H1 (cell line): ENCODE results near the gene RGS14. TPM values are rescaled to one million over a fixed set of nuclear protein-coding genes. Genes with fewer than 3 reads are reported as not detected.

Source experiments
- CTCF ChIA-PET: fragments of 300-600 bp; sonication (Branson Sonifier 250); formaldehyde crosslinking; loops from one replicate; lab custom pipeline; 2021; ENCODE audit not compliant: partially characterized antibody; lab: Charles Lee
- POLR2A ChIA-PET: fragments of 300-600 bp; sonication (Branson Sonifier 250); formaldehyde crosslinking; loops from one replicate; lab custom pipeline; 2021; ENCODE audit warnings: inconsistent platforms; ENCODE audit not compliant: partially characterized antibody; lab: Charles Lee
- DNase-seq, 2 experiments: peaks; one replicate each; pipeline versions ENCODE4 v3.0.0 to v3.0.0-alpha.2; 2010 to 2022; ENCODE audit warnings: low spot score in 2 of 2, low read depth in 1 of 2, mixed read lengths in 1 of 2
- FAIRE-seq: peaks from 2 replicates; lab custom pipeline; 2011; peaks lifted over from hg19 to GRCh38; lab: Jason Lieb, UNC
- H2AFZ ChIP-seq: 2 replicates; pipeline ENCODE4 v1.8.1; 2012; ENCODE audit warnings: low read length, inconsistent platforms
- H2AK5ac ChIP-seq: 2 replicates; pipeline ENCODE4 v1.6.1; 2013; ENCODE audit warnings: low read depth, low read length
- H2BK120ac ChIP-seq: replicated peaks from 2 replicates; pipeline ENCODE3; 2013; ENCODE audit warnings: low read depth, low read length, inconsistent platforms
- H2BK12ac ChIP-seq: 2 replicates; pipeline ENCODE4 v1.6.1; 2013; ENCODE audit warnings: low read depth, low read length
- H2BK15ac ChIP-seq: 2 replicates; pipeline ENCODE4 v1.6.1; 2013; ENCODE audit warnings: low read length
- H2BK20ac ChIP-seq: 2 replicates; pipeline ENCODE4 v1.6.1; 2013; ENCODE audit warnings: low read length
- H2BK5ac ChIP-seq: 2 replicates; pipeline ENCODE4 v1.6.1; 2013; ENCODE audit warnings: low read depth, low read length
- H3K14ac ChIP-seq: 2 replicates; pipeline ENCODE4 v1.6.1; 2013; ENCODE audit warnings: inconsistent platforms; ENCODE audit not compliant: insufficient read length
- H3K18ac ChIP-seq: 2 replicates; pipeline ENCODE4 v1.6.1; 2013; ENCODE audit warnings: low read length; ENCODE audit errors: extremely low read depth
- H3K23ac ChIP-seq: 2 replicates; pipeline ENCODE4 v1.6.1; 2013; ENCODE audit warnings: inconsistent platforms; ENCODE audit not compliant: insufficient read length
- H3K23me2 ChIP-seq: 2 replicates; pipeline ENCODE4 v1.6.1; 2013; ENCODE audit warnings: low read depth, low read length
- H3K27ac ChIP-seq: 2 replicates; pipeline ENCODE4 v1.6.1; 2011; ENCODE audit warnings: low read depth, low read length, inconsistent platforms
- H3K27me3 ChIP-seq, 4 experiments: replicated peaks in 1 of 4; 1 replicate in 1 of 4; 2 replicates in 3 of 4; pipeline versions ENCODE4 v1.6.1 to v1.8.1; 2011 to 2013; ENCODE audit warnings: low read length in 3 of 4, mild to moderate bottlenecking in 3 of 4, inconsistent platforms in 2 of 4, mixed read lengths in 2 of 4, moderate library complexity in 1 of 4; ENCODE audit not compliant: control insufficient read depth in 3 of 4, insufficient read depth in 3 of 4; ENCODE audit errors: extremely low read depth in 1 of 4
- H3K36me3 ChIP-seq, 4 experiments: 2 replicates each; pipeline versions ENCODE4 v1.6.1 to v1.8.1; 2011 to 2013; ENCODE audit warnings: mild to moderate bottlenecking in 4 of 4, low read length in 3 of 4, moderate library complexity in 2 of 4, control low read depth in 1 of 4, inconsistent platforms in 1 of 4; ENCODE audit not compliant: insufficient read depth in 4 of 4, control insufficient read depth in 2 of 4
- H3K4ac ChIP-seq: replicated peaks from 2 replicates; pipeline ENCODE3; 2013; ENCODE audit warnings: low read length, low read depth, mixed read lengths, inconsistent platforms; ENCODE audit not compliant: insufficient read length
- H3K4me1 ChIP-seq, 4 experiments: replicated peaks in 1 of 4; 1 replicate in 1 of 4; 2 replicates in 3 of 4; pipeline versions ENCODE4 v1.6.1 to v1.8.1; 2011 to 2013; ENCODE audit warnings: low read length in 3 of 4, inconsistent platforms in 2 of 4, mixed read lengths in 1 of 4; ENCODE audit not compliant: insufficient read depth in 4 of 4, control insufficient read depth in 3 of 4
- H3K4me2 ChIP-seq, 2 experiments: 2 replicates each; pipeline versions ENCODE4 v1.6.1 to v1.8.1; 2011 to 2013; ENCODE audit warnings: low read depth in 2 of 2, low read length in 2 of 2, control low read depth in 1 of 2, inconsistent platforms in 1 of 2, mild to moderate bottlenecking in 1 of 2; ENCODE audit not compliant: insufficient read depth in 1 of 2
- H3K4me3 ChIP-seq, 4 experiments: fragments of 200-600, 300-600 bp in 1 of 4; sonication (generic), shearing (Covaris generic), sonication (Bioruptor Twin) in 1 of 4; 2 replicates each; pipeline versions ENCODE4 v1.5.1 to v1.8.1; 2011 to 2016; ENCODE audit warnings: low read length in 4 of 4, low read depth in 3 of 4, control low read depth in 2 of 4, inconsistent platforms in 2 of 4, mild to moderate bottlenecking in 2 of 4, mixed read lengths in 1 of 4, moderate library complexity in 1 of 4; ENCODE audit not compliant: insufficient read depth in 2 of 4; ENCODE audit errors: extremely low read depth in 1 of 4
- H3K56ac ChIP-seq: replicated peaks from 2 replicates; pipeline ENCODE3; 2013; ENCODE audit warnings: low read depth, mild to moderate bottlenecking, mixed read lengths, low read length, inconsistent platforms; ENCODE audit not compliant: insufficient read length
- H3K79me1 ChIP-seq: 2 replicates; pipeline ENCODE4 v1.6.1; 2013; ENCODE audit warnings: low read depth, low read length, control low read depth
- H3K79me2 ChIP-seq, 2 experiments: 2 replicates each; pipeline versions ENCODE4 v1.6.1 to v1.8.1; 2012 to 2013; ENCODE audit warnings: low read length in 2 of 2, mild to moderate bottlenecking in 2 of 2, inconsistent platforms in 1 of 2; ENCODE audit not compliant: insufficient read depth in 2 of 2, control insufficient read depth in 1 of 2
- H3K9ac ChIP-seq, 4 experiments: replicated peaks in 1 of 4; 1 replicate in 1 of 4; 2 replicates in 3 of 4; pipeline versions ENCODE4 v1.6.1 to v1.8.1; 2011 to 2013; ENCODE audit warnings: low read depth in 3 of 4, low read length in 3 of 4, control low read depth in 2 of 4, mild to moderate bottlenecking in 2 of 4, moderate library complexity in 2 of 4, inconsistent platforms in 1 of 4; ENCODE audit errors: extremely low read depth in 1 of 4
- H3K9me3 ChIP-seq, 2 experiments: 2 replicates each; pipeline versions ENCODE4 v1.6.1 to v1.8.1; 2012 to 2013; ENCODE audit warnings: mild to moderate bottlenecking in 2 of 2, moderate library complexity in 2 of 2, control low read depth in 1 of 2, inconsistent platforms in 1 of 2, low read depth in 1 of 2, low read length in 1 of 2, mixed read lengths in 1 of 2; ENCODE audit not compliant: insufficient read depth in 2 of 2
- H4K20me1 ChIP-seq, 2 experiments: replicated peaks in 1 of 2; 2 replicates each; pipeline versions ENCODE3 to v1.8.1; 2011 to 2013; ENCODE audit warnings: inconsistent platforms in 2 of 2, low read length in 2 of 2, mild to moderate bottlenecking in 1 of 2; ENCODE audit not compliant: insufficient read depth in 2 of 2, control insufficient read depth in 1 of 2
- H4K5ac ChIP-seq: 2 replicates; pipeline ENCODE4 v1.6.1; 2013; ENCODE audit warnings: low read length, low read depth, mixed read lengths, inconsistent platforms; ENCODE audit not compliant: insufficient read length
- H4K8ac ChIP-seq: 2 replicates; pipeline ENCODE4 v1.8.0; 2013; ENCODE audit warnings: mild to moderate bottlenecking, moderate library complexity, low read length, inconsistent platforms; ENCODE audit not compliant: insufficient read depth; ENCODE audit errors: extremely low read depth
- H4K91ac ChIP-seq: replicated peaks from 2 replicates; pipeline ENCODE3; 2013; ENCODE audit warnings: low read length, mixed read lengths, inconsistent platforms; ENCODE audit not compliant: insufficient read length
- BACH1 ChIP-seq: IDR thresholded peaks from 2 replicates; pipeline ENCODE4 v1.6.1; 2012; ENCODE audit warnings: low read length, improper control_type of control experiment
- CHD1 ChIP-seq: IDR thresholded peaks from 2 replicates; pipeline ENCODE4 v1.6.1; 2012; ENCODE audit warnings: low read depth, low read length, improper control_type of control experiment
- PHF8 ChIP-seq: fragments of 200-600 bp; sonication (generic); conservative IDR thresholded peaks from 2 replicates; pipeline ENCODE4 v1.7.1; 2012; ENCODE audit warnings: low read depth, mild to moderate bottlenecking, inconsistent platforms, low read length, moderate library complexity
- POLR2AphosphoS5 ChIP-seq: IDR thresholded peaks from 2 replicates; pipeline ENCODE4 v1.6.1; 2011; ENCODE audit warnings: low read depth, low read length
- POU5F1 ChIP-seq: IDR thresholded peaks from 2 replicates; pipeline ENCODE4 v1.6.1; 2011; ENCODE audit warnings: low read depth, mild to moderate bottlenecking, low read length, moderate library complexity
- RFX5 ChIP-seq: IDR thresholded peaks from 2 replicates; pipeline ENCODE4 v1.6.1; 2011; ENCODE audit warnings: low read depth, low read length, improper control_type of control experiment, borderline replicate concordance
- WGBS, 2 experiments: shearing (Covaris generic) in 1 of 2; methylation state at CpG; one replicate each; pipeline versions ENCODE4 v1.1.6 to v1.1.7; 2013 to 2015; ENCODE audit warnings: low lambda C conversion rate in 2 of 2, mixed read lengths in 2 of 2, inconsistent platforms in 1 of 2, low coverage in 1 of 2, missing lambda C conversion rate in 1 of 2; ENCODE audit not compliant: insufficient replicate concordance in 2 of 2, insufficient coverage in 1 of 2, insufficient read length in 1 of 2; ENCODE audit errors: extremely low coverage in 1 of 2, missing lambda C conversion rate in 1 of 2; 5-methylcytosine and 5-hydroxymethylcytosine counted together
- polyA plus RNA-seq, 7 experiments: library from polyadenylated mRNA; depleted of rRNA in 3 of 7; stranded (reverse) in 5 of 7; unstranded in 2 of 7; fragments of >200 nt in 5 of 7; fragments of 200-250 nt in 2 of 7; gene quantifications; 1 replicate in 5 of 7; 2 replicates in 1 of 7; 4 replicates in 1 of 7; pipeline versions ENCODE4 v1.2.1 to v1.2.3, GENCODE V29; 2011 to 2013; ENCODE audit warnings: missing spikeins in 2 of 7, mixed read lengths in 2 of 7
- total RNA-seq: library from RNA; stranded (reverse); fragmentation: NEBNext Ultra II Directional; extraction: Animal tissue kit (Norgen Biotek cat#: 25700); gene quantifications from 2 replicates; pipeline ENCODE4 v1.2.1, GENCODE V29; 2021

RGS14 gene
- total and polyA plus RNA-seq, 2 of the 8 experiments (the other 6 are each of a cell fraction or from before 2014, with no cell fraction given), result 24.4 to 46.1 TPM

GRCh38 chr5:177353093-177353492, 4.6 kb upstream of the RGS14 start:
- no peak overlapping the region for H3K4me2 ChIP-seq
- WGBS, 2 experiments, result 89% methylated on average over 1 of the region's 5 CpGs; no CpG with 5 or more reads in 1 of the 2 experiments
- DNase-seq, result no peak
- peaks cover 8% of the 10 kb centered on the region for H3K23me2 ChIP-seq
- H3K79me2 ChIP-seq, result peaks cover 12 to 30% of the 10 kb centered on the region in 2 experiments
- no peak overlapping the region for H2BK12ac ChIP-seq
- H2BK15ac ChIP-seq, result no peak overlapping the region
- no peak overlapping the region for H3K4me3 ChIP-seq
- no peak overlapping the region for H3K9ac ChIP-seq
- no peak overlapping the region for H3K18ac ChIP-seq
- no peak overlapping the region for H3K27ac ChIP-seq
- CTCF ChIA-PET, result interaction anchor here (1.2 to 11.2 kb wide), 5 partner anchors 8 to 35 kb away, joined by 4 to 142 read pairs (median 20); no protein-coding TSS in a partner anchor
- H3K4me1 ChIP-seq, result peaks cover 0 to 13% (median 4%) of the 10 kb centered on the region in 4 experiments; a peak in 4 of 7 replicates
- H2AFZ ChIP-seq, result no peak overlapping the region
- H2BK20ac ChIP-seq, result no peak overlapping the region
- TF ChIP-seq PHF8 (no peak), RFX5 (no peak), POLR2AphosphoS5 (no peak), BACH1 (no peak), POU5F1 (no peak), CHD1 (no peak)
- peaks cover 3 to 5% of the 10 kb centered on the region in 2 experiments for H4K20me1 ChIP-seq
- no peak overlapping the region for H2BK120ac ChIP-seq
- no peak overlapping the region for H4K5ac ChIP-seq
- H3K56ac ChIP-seq, result no peak overlapping the region
- no peak overlapping the region for H3K14ac ChIP-seq
- peaks cover 0 to 5% (median 0%) of the 10 kb centered on the region in 4 experiments; a peak in 2 of 7 replicates for H3K27me3 ChIP-seq
- no peak overlapping the region for H3K4ac ChIP-seq
- H4K91ac ChIP-seq, result no peak overlapping the region
- H3K9me3 ChIP-seq, result no peaks in the 10 kb centered on the region
- peaks cover 0 to 2% (median 0%) of the 10 kb centered on the region in 4 experiments; a peak in 3 of 8 replicates for H3K36me3 ChIP-seq
- no peak overlapping the region for H2BK5ac ChIP-seq
- no peak overlapping the region for H4K8ac ChIP-seq
- FAIRE-seq, result no peak
- no peak overlapping the region for H3K23ac ChIP-seq
- peaks cover 12% of the 10 kb centered on the region; the same call in 1 of the 2 replicates for H3K79me1 ChIP-seq
- POLR2A ChIA-PET, result interaction anchor here (1.7 to 8.1 kb wide), 5 partner anchors 8 to 41 kb away, joined by 7 to 66 read pairs (median 18); no protein-coding TSS in a partner anchor
- no peak overlapping the region for H2AK5ac ChIP-seq
